ENCODE measurements around the gene IQCN.

IQCN gene

DNA sequence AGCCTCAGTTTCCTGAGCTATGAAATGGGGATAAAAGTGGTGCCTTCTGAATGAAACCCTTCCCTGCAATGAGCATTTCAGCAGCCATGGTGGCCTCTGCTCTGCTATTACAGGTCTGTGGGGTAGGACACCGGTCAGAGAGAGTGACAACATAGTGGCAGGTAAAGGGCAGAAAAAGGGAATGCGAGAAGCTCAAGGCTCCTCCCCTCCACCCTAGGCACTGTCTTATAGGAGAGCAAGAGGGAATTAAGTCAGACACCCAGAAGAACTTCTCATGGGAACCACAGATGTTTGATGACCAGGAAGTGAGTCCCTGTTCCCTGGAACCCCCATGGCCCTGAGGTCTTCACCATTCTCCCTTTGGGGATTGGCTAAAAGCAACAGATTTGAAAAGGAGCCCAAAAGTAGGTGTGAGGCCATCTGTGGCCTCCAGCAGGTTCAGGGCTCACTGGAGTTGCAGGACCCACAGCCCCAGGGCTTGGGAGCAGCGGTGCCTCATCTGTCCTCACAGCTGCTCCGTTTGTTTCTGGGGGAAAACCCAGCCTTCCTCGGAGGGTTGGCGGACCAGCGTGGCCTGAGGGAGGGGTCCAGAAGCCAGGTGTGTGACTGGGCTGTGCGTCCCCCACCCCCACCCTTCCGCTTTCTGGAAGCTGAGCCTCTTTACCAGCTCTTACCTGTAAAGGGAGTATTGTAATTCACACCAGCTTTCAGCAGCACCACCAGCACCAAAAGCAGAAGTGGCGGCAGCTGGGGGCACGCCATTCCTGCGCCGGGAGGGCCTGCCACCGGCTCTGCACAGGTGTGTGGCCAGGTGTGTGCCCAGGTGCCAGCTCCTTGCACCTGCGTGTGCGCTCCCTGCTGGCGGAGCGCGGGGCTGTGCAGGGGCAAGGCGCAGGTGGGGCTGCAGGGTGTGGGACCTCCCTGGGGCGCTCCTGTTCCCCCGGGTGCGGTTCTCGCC, 19.4 kb downstream of the IQCN start:
- Histone ChIP-seq H3K4me1 (ENCODE audit: insufficient read depth, low read length) (peaks cover 5% of the 10 kb centered on the region; the same call in 1 of the 2 replicates), H3K9me3 (ENCODE audit: control insufficient read depth, insufficient read depth, low read length) (no peaks in the 10 kb centered on the region), H3K9ac (ENCODE audit: low read depth, low read length) (peak overlapping the region; percentile 16; the same call in 1 of the 2 replicates), H3K36me3 (ENCODE audit: insufficient read depth, low read length) (no peaks in the 10 kb centered on the region)

DNA sequence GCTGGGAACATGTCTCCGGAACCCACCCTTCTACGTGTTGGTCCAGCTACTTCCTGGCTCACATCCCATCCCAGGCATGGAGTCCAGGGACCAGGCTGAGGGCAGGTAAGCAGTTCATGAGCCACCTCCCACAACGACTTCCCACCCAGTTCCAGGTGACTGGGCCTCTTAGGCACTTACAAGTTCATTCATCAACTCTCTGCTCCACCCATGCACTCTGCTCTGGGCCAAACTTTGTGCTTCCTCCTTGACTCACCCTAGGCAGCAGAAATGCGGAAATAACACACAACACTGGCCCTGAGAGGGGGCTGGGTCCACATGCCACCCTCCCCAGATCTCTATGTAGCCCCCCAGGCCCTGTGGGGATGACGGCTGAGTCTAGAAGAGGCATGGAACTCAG, 20.5 kb downstream of the IQCN start:
- Histone ChIP-seq H3K36me3 (ENCODE audit: insufficient read depth, low read length) (no peaks in the 10 kb centered on the region), H3K9ac (ENCODE audit: low read depth, low read length) (no peak overlapping the region), H3K9me3 (ENCODE audit: control insufficient read depth, insufficient read depth, low read length) (no peaks in the 10 kb centered on the region), H3K4me1 (ENCODE audit: insufficient read depth, low read length) (peaks cover 5% of the 10 kb centered on the region; the same call in 1 of the 2 replicates)

DNA sequence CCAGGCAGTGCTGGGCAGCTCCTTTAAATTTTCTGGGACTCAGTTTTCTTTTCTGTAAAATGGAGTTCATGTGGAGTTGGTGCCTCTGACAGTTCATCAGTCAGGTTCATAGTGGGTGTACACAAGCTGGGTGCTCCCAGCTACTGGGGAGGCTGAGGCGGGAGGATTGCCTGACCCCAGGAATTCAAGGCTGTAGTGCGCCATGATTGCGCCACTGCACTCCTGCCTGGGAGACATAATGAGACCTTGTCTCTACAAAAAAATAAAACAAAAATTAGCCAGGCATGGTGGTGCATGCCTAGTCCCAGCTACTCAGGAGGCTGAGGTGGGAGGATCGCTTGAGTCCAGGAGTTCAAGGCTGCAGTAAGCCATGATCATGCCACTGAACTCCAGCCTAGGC, 21.1 kb downstream of the IQCN start:
- H3K9ac ChIP-seq (ENCODE audit: low read depth, low read length), result no peak overlapping the region
- H3K36me3 ChIP-seq (ENCODE audit: insufficient read depth, low read length), result no peaks in the 10 kb centered on the region
- H3K4me1 ChIP-seq (ENCODE audit: insufficient read depth, low read length), result peaks cover 5% of the 10 kb centered on the region; the same call in 1 of the 2 replicates
- H3K9me3 ChIP-seq (ENCODE audit: control insufficient read depth, insufficient read depth, low read length), result no peaks in the 10 kb centered on the region

DNA sequence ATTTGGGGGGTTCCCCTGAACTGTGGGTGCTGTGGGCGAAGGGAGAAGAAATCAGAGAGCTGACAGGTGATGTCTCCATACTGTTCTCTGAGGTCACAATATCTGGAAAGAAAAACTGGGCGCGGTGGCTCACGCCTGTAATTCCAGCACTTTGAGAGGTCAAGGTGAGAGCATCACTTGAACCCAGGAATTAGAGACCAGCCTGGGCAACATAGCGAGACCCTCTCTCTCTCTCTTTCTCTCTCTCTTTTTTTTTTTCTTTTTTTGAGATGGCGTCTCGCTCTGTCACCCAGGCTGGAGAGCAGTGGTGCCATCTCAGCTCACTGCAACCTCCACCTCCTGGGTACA, 21.9 kb downstream of the IQCN start:
- Histone ChIP-seq H3K36me3 (ENCODE audit: insufficient read depth, low read length) (no peaks in the 10 kb centered on the region), H3K4me1 (ENCODE audit: insufficient read depth, low read length) (peaks cover 11% of the 10 kb centered on the region; the same call in 1 of the 2 replicates), H3K9ac (ENCODE audit: low read depth, low read length) (no peak overlapping the region), H3K9me3 (ENCODE audit: control insufficient read depth, insufficient read depth, low read length) (no peaks in the 10 kb centered on the region)

DNA sequence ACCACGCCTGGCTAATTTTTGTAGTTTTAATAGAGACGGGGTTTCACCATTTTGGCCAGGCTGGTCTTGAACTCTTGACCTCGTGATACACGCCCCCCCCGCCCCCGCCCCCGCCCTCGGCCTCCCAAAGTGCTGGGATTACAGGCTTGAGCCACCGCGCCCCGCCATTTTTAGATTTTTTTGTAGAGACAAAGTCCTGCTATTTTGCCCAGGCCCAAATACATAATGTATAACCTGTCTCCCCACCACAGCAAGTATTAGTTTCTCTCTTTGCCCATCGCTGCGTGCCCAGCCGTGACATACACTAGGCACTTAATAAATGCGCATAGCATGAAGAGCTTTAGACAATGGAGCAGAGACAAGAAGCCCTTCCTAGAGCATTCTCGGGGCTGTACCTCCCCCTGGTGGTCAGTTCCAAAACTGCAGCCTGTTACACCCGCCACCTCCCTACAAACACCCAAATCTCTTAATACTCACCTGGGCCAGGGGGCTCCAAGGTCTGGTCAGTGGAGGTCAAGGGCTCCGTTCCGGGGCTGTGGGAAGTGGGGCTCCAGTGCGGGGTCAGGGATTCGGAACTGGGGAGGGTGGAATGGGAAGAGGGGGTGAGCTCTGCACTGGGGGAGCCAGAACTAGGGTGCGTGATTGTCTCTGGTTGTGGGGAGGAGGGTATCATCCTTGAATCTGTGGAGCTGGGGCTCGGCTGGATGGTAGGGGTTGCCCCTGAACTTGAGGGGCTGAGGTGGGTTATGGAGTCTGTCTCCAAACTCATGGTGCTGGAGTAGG, 22.5 kb downstream of the IQCN start:
- H3K36me3 ChIP-seq (ENCODE audit: insufficient read depth, low read length), result no peaks in the 10 kb centered on the region
- H3K9ac ChIP-seq (ENCODE audit: low read depth, low read length), result peak overlapping the region; percentile 31; the same call in 1 of the 2 replicates
- H3K4me1 ChIP-seq (ENCODE audit: insufficient read depth, low read length), result peaks cover 11% of the 10 kb centered on the region; the same call in 1 of the 2 replicates
- H3K9me3 ChIP-seq (ENCODE audit: control insufficient read depth, insufficient read depth, low read length), result no peaks in the 10 kb centered on the region

DNA sequence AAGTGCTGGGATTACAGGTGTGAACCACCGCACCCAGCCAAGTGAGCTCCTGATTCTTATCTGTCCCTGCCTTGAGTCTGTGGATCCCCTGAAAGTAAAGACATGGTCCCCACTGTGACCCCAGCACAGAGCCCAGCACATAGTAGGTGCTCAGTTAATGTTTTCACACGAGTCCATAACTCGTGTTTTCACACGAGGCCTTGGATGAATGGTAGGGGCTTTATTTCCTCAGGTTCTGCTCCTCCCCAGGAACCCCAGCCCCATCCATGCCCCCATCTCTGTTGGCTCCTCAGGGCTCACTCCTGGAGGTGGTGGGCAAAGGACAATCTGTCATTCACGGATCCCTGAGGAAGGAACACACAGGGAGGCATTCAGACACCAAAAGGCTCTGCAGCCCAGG, 24.4 kb downstream of the IQCN start:
- H3K9ac ChIP-seq (ENCODE audit: low read depth, low read length), result no peak overlapping the region
- no peaks in the 10 kb centered on the region for H3K36me3 ChIP-seq (ENCODE audit: insufficient read depth, low read length)
- H3K4me1 ChIP-seq (ENCODE audit: insufficient read depth, low read length), result peaks cover 8% of the 10 kb centered on the region; the same call in 1 of the 2 replicates
- no peaks in the 10 kb centered on the region for H3K9me3 ChIP-seq (ENCODE audit: control insufficient read depth, insufficient read depth, low read length)

DNA sequence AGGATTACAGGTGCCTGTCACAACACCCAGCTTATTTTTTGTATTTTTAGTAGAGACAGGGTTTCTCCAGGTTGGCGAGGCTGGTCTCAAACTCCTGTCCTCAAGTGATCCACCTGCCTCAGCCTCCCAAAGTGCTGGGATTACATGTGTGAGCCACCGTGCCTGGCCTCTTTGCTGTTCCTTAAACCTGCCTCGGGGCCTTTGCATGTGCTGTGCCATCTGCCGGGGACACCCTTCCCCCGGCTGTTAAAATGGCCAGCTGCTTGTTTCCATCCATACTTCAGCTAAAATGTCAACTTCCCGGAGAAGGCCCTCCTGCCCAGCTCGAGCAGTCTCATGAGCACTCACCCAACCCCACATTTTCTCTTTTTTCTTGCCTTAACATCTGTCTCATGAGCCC, 29.0 kb downstream of the IQCN start:
- Histone ChIP-seq H3K36me3 (ENCODE audit: insufficient read depth, low read length) (no peaks in the 10 kb centered on the region), H3K9ac (ENCODE audit: low read depth, low read length) (no peak overlapping the region), H3K4me1 (ENCODE audit: insufficient read depth, low read length) (peaks cover 10% of the 10 kb centered on the region; the same call in 1 of the 2 replicates), H3K9me3 (ENCODE audit: control insufficient read depth, insufficient read depth, low read length) (no peaks in the 10 kb centered on the region)

DNA sequence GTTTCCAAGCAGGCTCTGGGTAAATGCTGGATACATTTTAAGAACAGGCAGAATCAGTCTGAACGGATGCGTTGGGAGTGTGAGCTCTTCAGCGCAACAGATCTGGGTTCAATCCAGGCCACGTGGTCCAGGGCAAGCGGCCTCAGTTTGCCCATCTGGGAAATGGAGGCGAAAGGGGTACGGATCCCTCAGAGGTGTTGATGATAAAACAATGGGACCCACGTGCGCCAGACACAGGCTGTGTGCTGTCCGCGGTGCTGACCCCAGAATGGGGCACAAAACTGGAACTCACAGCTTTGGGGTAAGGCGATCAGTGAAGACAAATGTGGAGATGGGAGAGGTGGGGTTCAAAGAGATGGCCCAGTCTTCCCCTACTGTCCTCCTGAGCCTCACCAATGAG, 34.9 kb downstream of the IQCN start:
- H3K9me3 ChIP-seq (ENCODE audit: control insufficient read depth, insufficient read depth, low read length), result no peaks in the 10 kb centered on the region
- no peak overlapping the region for H3K9ac ChIP-seq (ENCODE audit: low read depth, low read length)
- H3K36me3 ChIP-seq (ENCODE audit: insufficient read depth, low read length), result no peaks in the 10 kb centered on the region
- H3K4me1 ChIP-seq (ENCODE audit: insufficient read depth, low read length), result 0 out of 2 replicates have a peak, but pooled peaks cover 3% of the 10 kb centered on the region

DNA sequence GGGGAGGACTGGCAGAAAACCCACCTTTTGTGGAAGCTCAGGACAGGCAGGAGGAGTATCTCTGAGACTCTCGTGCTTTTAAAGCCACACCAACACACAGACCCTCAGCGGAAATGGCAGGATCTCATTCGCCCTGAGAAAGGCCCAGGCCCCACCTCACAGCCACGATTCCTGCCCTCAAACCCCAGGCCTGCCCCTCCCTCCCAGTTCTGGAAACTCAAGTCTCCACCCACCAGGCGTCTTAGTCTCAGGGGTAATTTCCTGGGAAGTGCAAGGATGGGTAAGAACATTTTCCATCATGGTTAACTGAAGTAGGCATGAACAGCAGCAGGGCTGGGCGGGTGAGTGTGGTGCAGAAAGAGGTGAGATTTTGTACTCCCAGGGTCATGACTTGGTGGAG, 40.1 kb downstream of the IQCN start:
- H3K4me1 ChIP-seq (ENCODE audit: insufficient read depth, low read length), result peaks cover 18% of the 10 kb centered on the region
- no peak overlapping the region for H3K9ac ChIP-seq (ENCODE audit: low read depth, low read length)
- no peaks in the 10 kb centered on the region for H3K36me3 ChIP-seq (ENCODE audit: insufficient read depth, low read length)
- no peaks in the 10 kb centered on the region for H3K9me3 ChIP-seq (ENCODE audit: control insufficient read depth, insufficient read depth, low read length)

DNA sequence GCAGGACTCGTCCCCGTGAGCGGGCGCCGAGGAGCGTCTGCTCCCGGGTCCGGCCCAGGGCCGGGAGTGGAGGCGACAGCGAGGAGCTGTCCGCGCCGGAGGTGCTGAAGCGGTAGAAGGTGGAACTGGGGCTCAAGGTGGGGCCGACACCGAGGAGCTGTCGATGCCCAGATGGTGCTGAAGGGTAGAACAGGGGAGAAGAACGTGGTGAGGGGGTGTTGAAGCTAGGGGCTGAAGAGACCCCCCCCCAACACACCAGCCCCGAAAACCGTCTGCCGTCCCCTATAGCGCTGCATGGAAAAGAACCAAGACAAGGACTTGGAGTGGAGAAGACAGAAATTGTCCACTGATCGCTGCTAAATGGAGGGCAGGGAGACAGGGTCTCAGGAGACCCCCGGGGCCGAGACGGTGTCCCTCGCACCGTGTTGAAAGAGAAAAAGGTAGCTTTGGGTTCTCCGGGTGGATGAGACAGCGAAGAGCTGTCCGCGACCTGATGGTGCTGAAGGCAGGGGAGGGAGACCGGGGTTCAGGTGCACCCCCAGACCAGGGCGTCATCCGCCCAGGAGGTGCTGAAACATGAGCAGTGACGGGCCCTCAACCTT, 40.9 kb downstream of the IQCN start:
- peaks cover 18% of the 10 kb centered on the region for H3K4me1 ChIP-seq (ENCODE audit: insufficient read depth, low read length)
- H3K36me3 ChIP-seq (ENCODE audit: insufficient read depth, low read length), result no peaks in the 10 kb centered on the region

DNA sequence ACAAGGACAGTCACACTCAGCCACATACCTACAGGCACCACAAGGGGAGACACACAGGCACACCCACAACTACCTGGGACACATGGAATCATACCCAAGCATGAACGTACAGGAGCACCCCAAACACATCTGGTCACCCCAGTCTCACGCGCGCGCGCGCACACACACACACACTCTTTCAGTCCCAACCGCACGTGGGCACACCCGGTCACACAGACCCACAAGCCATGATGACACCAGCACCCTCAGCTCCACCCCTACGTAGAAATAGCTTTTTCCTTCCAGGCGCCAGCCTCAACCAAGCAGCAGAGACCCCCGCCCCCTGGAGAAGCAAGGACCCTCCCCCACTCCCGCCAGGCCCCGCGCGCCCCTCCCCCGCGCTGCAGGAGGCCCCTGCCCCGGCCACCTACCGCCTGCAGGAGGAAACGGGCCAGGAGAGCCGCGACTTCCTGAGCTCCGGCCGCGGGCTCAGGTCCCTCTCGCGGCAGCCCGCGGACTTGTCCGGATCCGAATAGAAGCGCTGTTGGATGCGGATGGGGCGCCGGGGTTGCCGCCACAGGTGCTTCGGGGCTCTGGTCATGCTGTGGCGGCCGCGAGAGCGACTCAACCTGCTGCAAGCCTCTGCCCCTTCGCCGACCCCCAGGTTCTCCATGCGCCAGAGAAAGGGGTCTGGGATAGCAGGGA, 41.6 kb downstream of the IQCN start:
- peak overlapping the region; percentile 47; the same call in 1 of the 2 replicates for H3K9ac ChIP-seq (ENCODE audit: low read depth, low read length)
- no peaks in the 10 kb centered on the region for H3K9me3 ChIP-seq (ENCODE audit: control insufficient read depth, insufficient read depth, low read length)
- H3K36me3 ChIP-seq (ENCODE audit: insufficient read depth, low read length), result no peaks in the 10 kb centered on the region
- H3K4me1 ChIP-seq (ENCODE audit: insufficient read depth, low read length), result peaks cover 18% of the 10 kb centered on the region

More for the DNA sequence above, 40.9 kb downstream of the IQCN start:
- H3K9ac ChIP-seq (ENCODE audit: low read depth, low read length), result peak overlapping the region; percentile 26; the same call in 1 of the 2 replicates
- H3K9me3 ChIP-seq (ENCODE audit: control insufficient read depth, insufficient read depth, low read length), result no peaks in the 10 kb centered on the region

DNA sequence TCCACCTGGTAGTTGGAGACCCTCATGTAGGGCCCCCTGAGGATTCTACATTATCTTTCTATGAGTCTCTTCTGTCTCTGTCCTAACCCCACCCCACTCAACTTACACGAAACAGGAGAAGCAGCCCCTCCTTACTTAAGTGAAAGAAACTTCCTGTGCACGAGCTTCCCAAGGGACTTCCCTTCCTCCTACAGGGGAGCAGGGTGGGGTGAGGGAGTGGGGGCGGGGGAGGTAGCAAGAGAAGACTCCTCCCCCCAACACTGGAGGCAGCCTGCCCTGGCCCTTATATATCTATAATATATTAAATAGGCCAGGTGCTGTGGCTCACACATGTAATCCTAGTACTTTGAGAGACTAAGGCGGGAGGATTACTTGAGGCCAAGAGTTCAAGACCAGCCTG, 42.5 kb downstream of the IQCN start:
- Histone ChIP-seq H3K4me1 (ENCODE audit: insufficient read depth, low read length) (peaks cover 18% of the 10 kb centered on the region), H3K9ac (ENCODE audit: low read depth, low read length) (peak overlapping the region; percentile 51), H3K9me3 (ENCODE audit: control insufficient read depth, insufficient read depth, low read length) (no peaks in the 10 kb centered on the region), H3K36me3 (ENCODE audit: insufficient read depth, low read length) (no peaks in the 10 kb centered on the region)

DNA sequence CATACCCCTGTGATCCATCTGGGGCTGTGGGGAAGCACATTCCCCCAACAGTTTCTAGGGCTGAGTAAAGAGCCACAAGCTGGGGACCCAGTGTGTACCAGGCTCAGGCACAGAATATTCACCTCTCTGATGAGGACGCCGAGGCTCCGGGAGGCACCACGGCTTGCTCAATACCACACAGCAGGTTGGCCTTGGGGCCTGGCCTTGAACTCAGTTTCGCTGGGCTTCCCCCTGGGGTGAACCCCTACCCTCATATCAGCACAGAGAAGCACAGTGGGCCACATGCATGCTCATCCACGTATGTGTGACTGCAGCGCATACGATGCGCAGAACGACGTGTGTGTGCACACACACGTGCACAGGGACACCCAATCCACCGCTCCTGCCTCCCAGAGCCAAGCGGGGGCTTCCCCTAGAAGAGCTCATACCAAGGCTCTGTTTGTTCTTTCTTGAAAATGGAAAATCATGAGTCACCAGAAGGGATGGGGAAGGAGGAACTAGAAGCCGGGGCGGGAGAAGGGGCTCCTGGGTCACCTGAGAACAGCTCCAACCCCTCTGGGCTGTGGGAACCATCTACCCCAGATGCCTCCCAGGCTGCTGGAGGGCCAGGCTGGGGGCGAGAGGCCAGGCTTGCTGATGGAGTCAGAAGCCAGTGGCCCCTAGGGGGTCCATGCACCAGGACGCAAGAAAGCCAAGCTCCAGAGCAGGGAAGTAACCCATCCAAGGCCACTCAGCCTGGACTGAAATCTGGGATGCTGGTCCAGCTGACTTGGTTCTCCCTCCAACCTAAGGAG, 43.1 kb downstream of the IQCN start:
- Histone ChIP-seq H3K9me3 (ENCODE audit: control insufficient read depth, insufficient read depth, low read length) (no peaks in the 10 kb centered on the region), H3K36me3 (ENCODE audit: insufficient read depth, low read length) (no peaks in the 10 kb centered on the region), H3K9ac (ENCODE audit: low read depth, low read length) (peak overlapping the region; percentile 51), H3K4me1 (ENCODE audit: insufficient read depth, low read length) (peaks cover 18% of the 10 kb centered on the region)
